Keratinocyte (primary cell): ENCODE results near the gene CELA2B. TPM values are rescaled to one million over a fixed set of nuclear protein-coding genes. Genes with fewer than 3 reads are reported as not detected.

Source experiments
- DNase-seq: peaks from one replicate; pipeline ENCODE4 v3.0.0-alpha.2; 2011; ENCODE audit warnings: low read depth, missing footprints, low spot score
- FAIRE-seq: peaks from 2 replicates; lab custom pipeline; 2011; peaks lifted over from hg19 to GRCh38; lab: Jason Lieb, UNC
- H2AFZ ChIP-seq: 2 replicates; pipeline ENCODE4 v1.6.0; 2012; ENCODE audit warnings: low read length, control low read depth, inconsistent platforms; ENCODE audit not compliant: control insufficient read depth
- H3K27ac ChIP-seq: 2 replicates; pipeline ENCODE4 v1.5.1; 2011; ENCODE audit warnings: low read length; ENCODE audit not compliant: control insufficient read depth, insufficient read depth
- H3K27me3 ChIP-seq: 3 replicates; pipeline ENCODE4 v1.6.0; 2011; ENCODE audit warnings: low read length; ENCODE audit not compliant: control insufficient read depth, insufficient read depth; ENCODE audit errors: extremely low read depth
- H3K36me3 ChIP-seq, 2 experiments: 2 replicates in 1 of 2; 3 replicates in 1 of 2; pipeline ENCODE4 v1.5.1; 2011; ENCODE audit warnings: low read length in 2 of 2, mild to moderate bottlenecking in 1 of 2; ENCODE audit not compliant: control insufficient read depth in 2 of 2, insufficient read depth in 2 of 2; ENCODE audit errors: extremely low read depth in 1 of 2
- H3K4me1 ChIP-seq: 3 replicates; pipeline ENCODE4 v1.5.1; 2011; ENCODE audit warnings: low read length; ENCODE audit not compliant: control insufficient read depth, insufficient read depth; ENCODE audit errors: extremely low read depth
- H3K4me2 ChIP-seq: 3 replicates; pipeline ENCODE4 v1.6.0; 2011; ENCODE audit warnings: low read depth, low read length; ENCODE audit not compliant: control insufficient read depth, insufficient read depth; ENCODE audit errors: extremely low read depth
- H3K4me3 ChIP-seq, 3 experiments: fragments of 200-600 bp in 1 of 3; sonication (generic) in 1 of 3; 2 replicates in 2 of 3; 3 replicates in 1 of 3; pipeline ENCODE4 v1.5.1; 2011 to 2016; ENCODE audit warnings: low read length in 3 of 3, mild to moderate bottlenecking in 3 of 3, control low read depth in 2 of 3, inconsistent platforms in 1 of 3, low read depth in 1 of 3, mixed read lengths in 1 of 3, mixed run types in 1 of 3, moderate library complexity in 1 of 3; ENCODE audit not compliant: control insufficient read depth in 2 of 3, insufficient read depth in 2 of 3; ENCODE audit errors: extremely low read depth in 1 of 3
- H3K79me2 ChIP-seq: 2 replicates; pipeline ENCODE4 v1.6.0; 2012; ENCODE audit warnings: low read length; ENCODE audit not compliant: control insufficient read depth, insufficient read depth
- H3K9ac ChIP-seq: 3 replicates; pipeline ENCODE4 v1.6.0; 2011; ENCODE audit warnings: low read length; ENCODE audit not compliant: control insufficient read depth, insufficient read depth; ENCODE audit errors: extremely low read depth
- H3K9me1 ChIP-seq: 3 replicates; pipeline ENCODE4 v1.6.0; 2011; ENCODE audit warnings: low read length; ENCODE audit not compliant: control insufficient read depth, insufficient read depth; ENCODE audit errors: extremely low read depth
- H3K9me3 ChIP-seq: 2 replicates; pipeline ENCODE4 v1.5.1; 2012; ENCODE audit warnings: low read depth, low read length; ENCODE audit not compliant: control insufficient read depth
- H4K20me1 ChIP-seq: 3 replicates; pipeline ENCODE4 v1.6.0; 2011; ENCODE audit warnings: low read length; ENCODE audit not compliant: control insufficient read depth, insufficient read depth; ENCODE audit errors: extremely low read depth
- CTCF ChIP-seq, 3 experiments: IDR thresholded peaks in 1 of 3; conservative IDR thresholded peaks in 1 of 3; optimal IDR thresholded peaks in 1 of 3; 2 replicates in 2 of 3; 3 replicates in 1 of 3; pipeline versions ENCODE3 to v1.5.1; 2011; ENCODE audit warnings: low read length in 3 of 3, mild to moderate bottlenecking in 3 of 3, moderate library complexity in 2 of 3, control low read depth in 1 of 3, inconsistent platforms in 1 of 3; ENCODE audit not compliant: insufficient read depth in 2 of 3; ENCODE audit errors: extremely low read depth in 1 of 3
- EZH2 ChIP-seq: IDR thresholded peaks from one replicate; pipeline ENCODE4 v1.6.1; 2012; ENCODE audit warnings: inconsistent platforms, mild to moderate bottlenecking, low read length, moderate library complexity
- dilution Hi-C: fragments of 300-500 bp; cut with MboI; formaldehyde crosslinking; loops from one replicate; pipeline ENCODE4 v1.7.0; 2020; ENCODE audit warnings: low sequenced_read_pairs; ENCODE audit not compliant: extremely low pct_ligation_motif_present
- polyA plus RNA-seq, 5 experiments: library from polyadenylated mRNA; depleted of rRNA in 3 of 5; stranded (reverse) in 3 of 5; stranded (forward) in 1 of 5; unstranded in 1 of 5; fragments of >200 nt; gene quantifications; 1 replicate in 1 of 5; 2 replicates in 3 of 5; 3 replicates in 1 of 5; pipeline versions ENCODE4 v1.2.1 to v1.2.3, GENCODE V29; 2011 to 2012; ENCODE audit warnings: missing spikeins in 2 of 5, low read depth in 1 of 5, low replicate concordance in 1 of 5

CELA2B gene
- polyA plus RNA-seq, 1 donor (not counting 4 experiments of a cell fraction or from before 2014, with no cell fraction given) = not detected

GRCh38 chr1:15500184-15501178 lies 24.6 kb downstream of the CELA2B start:
- no peaks in the 10 kb centered on the region for H3K27me3 ChIP-seq
- no peak for DNase-seq
- H3K9ac ChIP-seq = no peak overlapping the region
- dilution Hi-C loops = no loop called here
- H2AFZ ChIP-seq = no peak overlapping the region
- no peaks in the 10 kb centered on the region for H3K36me3 ChIP-seq
- H3K79me2 ChIP-seq = no peaks in the 10 kb centered on the region
- no peaks in the 10 kb centered on the region for H3K9me1 ChIP-seq
- TF ChIP-seq EZH2 = no peak
- TF ChIP-seq CTCF (optimal IDR thresholded peaks at IDR 0.05 in 1 of 3, IDR thresholded peaks at IDR 0.05 in 1 of 3, conservative IDR thresholded peaks at IDR 0.05 in 1 of 3; ENCODE audit: extremely low read depth in 1 of 3, insufficient read depth in 2 of 3, low read length in 3 of 3) = no peak
- no peaks in the 10 kb centered on the region for H4K20me1 ChIP-seq
- H3K9me3 ChIP-seq = no peaks in the 10 kb centered on the region
- H3K27ac ChIP-seq = no peak overlapping the region
- H3K4me3 ChIP-seq = no peak overlapping the region
- H3K4me1 ChIP-seq = no peaks in the 10 kb centered on the region
- FAIRE-seq = no peak
- no peak overlapping the region for H3K4me2 ChIP-seq

GRCh38 chr1:15501208-15502032 lies 25.5 kb downstream of the CELA2B start:
- H3K9me1 ChIP-seq = no peaks in the 10 kb centered on the region
- FAIRE-seq = no peak
- dilution Hi-C loops = no loop called here

More at GRCh38 chr1:15501208-15502032, 25.5 kb downstream of the CELA2B start:
- Histone ChIP-seq H3K4me2 (no peak overlapping the region), H3K79me2 (no peaks in the 10 kb centered on the region), H3K4me1 (no peaks in the 10 kb centered on the region), H3K36me3 (no peaks in the 10 kb centered on the region), H4K20me1 (no peaks in the 10 kb centered on the region), H3K9ac (no peak overlapping the region), H2AFZ (no peak overlapping the region), H3K27ac (no peak overlapping the region), H3K27me3 (no peaks in the 10 kb centered on the region), H3K9me3 (no peaks in the 10 kb centered on the region), H3K4me3 (no peak overlapping the region)
- no peak for DNase-seq
- TF ChIP-seq CTCF (optimal IDR thresholded peaks at IDR 0.05 in 1 of 3, IDR thresholded peaks at IDR 0.05 in 1 of 3, conservative IDR thresholded peaks at IDR 0.05 in 1 of 3; ENCODE audit: extremely low read depth in 1 of 3, insufficient read depth in 2 of 3, low read length in 3 of 3) (peak; percentile 83 to 93 (median 89)), EZH2 (no peak)
